ENCODE data around the gene GLI1.

The GLI1 gene

DNA sequence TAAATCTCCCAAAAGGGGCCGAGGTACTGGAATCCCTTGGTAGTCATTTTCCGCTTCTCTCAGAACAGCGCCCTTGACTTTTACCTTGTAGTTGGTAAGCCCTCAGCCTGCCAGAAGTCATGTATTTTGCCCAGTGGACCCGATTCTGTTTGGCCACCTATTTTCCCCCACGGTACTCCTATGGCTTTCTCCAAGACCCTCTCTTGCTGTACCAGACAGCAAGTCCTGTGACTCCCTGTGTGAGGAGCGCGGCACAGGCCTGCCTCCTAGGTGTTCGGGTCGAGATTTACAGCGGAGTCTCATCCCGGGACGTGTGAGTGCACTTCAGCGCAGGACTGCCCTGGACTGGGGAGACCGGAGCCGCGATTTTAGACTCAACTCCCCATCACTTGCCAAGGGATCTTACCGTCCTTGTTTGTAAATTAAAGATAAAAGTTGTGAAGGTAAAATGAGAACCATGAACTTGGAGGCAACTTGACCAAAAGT, 62.0 kb downstream of the GLI1 start:
- no peak for DNase-seq

Measured in NK-92 treated with Interleukin-12 subunit alpha and Interleukin-12 subunit beta, amount 100 ng/mL, for 24 hours (cell line).